Transverse colon (tissue), 4 donors: ENCODE data around the gene SIPA1L2. TPM values are rescaled to one million over a fixed set of nuclear protein-coding genes. Genes with fewer than 3 reads are reported as not detected.
"Not testable (repeated sequence)": the region's sequence is repeated elsewhere in the genome, so short reads cannot be mapped to it uniquely, and the experiment has no call there.

Source experiments
- DNase-seq: peaks from one replicate; pipeline ENCODE4 v3.0.0-alpha.2; 2019
- H3K27ac ChIP-seq, 4 donors: fragments of 200-600 bp; sonication (generic); 2 replicates each; pipeline ENCODE4 v1.5.1; 2016 to 2018; ENCODE audit warnings: inconsistent platforms in 4 of 4
- H3K27me3 ChIP-seq: fragments of 200-600 bp; sonication (generic); 2 replicates; pipeline ENCODE4 v1.5.1; 2017; ENCODE audit warnings: inconsistent platforms
- H3K36me3 ChIP-seq, 4 donors: fragments of 200-600 bp; sonication (generic); 2 replicates each; pipeline ENCODE4 v1.5.1; 2017 to 2019; ENCODE audit warnings: inconsistent platforms in 4 of 4
- H3K4me1 ChIP-seq, 4 donors: fragments of 200-600 bp; sonication (generic); 2 replicates each; pipeline ENCODE4 v1.5.1; 2017 to 2020; ENCODE audit warnings: inconsistent platforms in 4 of 4
- H3K4me3 ChIP-seq, 4 donors: fragments of 200-600 bp; sonication (generic); 1 replicate in 1 of 4; 2 replicates in 3 of 4; pipeline versions ENCODE4 v1.5.1 to v1.6.1; 2017 to 2019; ENCODE audit warnings: inconsistent platforms in 4 of 4
- H3K9me3 ChIP-seq, 2 donors: fragments of 200-600 bp; sonication (generic); 2 replicates each; pipeline ENCODE4 v1.5.1; 2017 to 2019; ENCODE audit warnings: inconsistent platforms in 2 of 2
- CTCF ChIP-seq, 5 experiments: fragments of 200-600 bp in 3 of 5; fragments of 450-650 bp in 2 of 5; sonication (generic) in 3 of 5; IDR thresholded peaks; 1 replicate in 2 of 5; 2 replicates in 3 of 5; pipeline ENCODE4 v1.5.1; 2016 to 2017; ENCODE audit warnings: antibody characterized with exemption in 5 of 5, inconsistent platforms in 3 of 5, mild to moderate bottlenecking in 2 of 5, moderate library complexity in 1 of 5
- EP300 ChIP-seq: sonication (generic); formaldehyde crosslinking; IDR thresholded peaks from one replicate; pipeline ENCODE4 v1.6.1; 2017; ENCODE audit warnings: antibody characterized with exemption, low read depth
- POLR2A ChIP-seq: fragments of 450-650 bp; IDR thresholded peaks from one replicate; pipeline ENCODE4 v1.6.1; 2016; ENCODE audit warnings: antibody characterized with exemption, mild to moderate bottlenecking, moderate library complexity
- POLR2AphosphoS5 ChIP-seq, 3 donors: sonication (generic); formaldehyde crosslinking; IDR thresholded peaks; one replicate each; pipeline ENCODE4 v1.6.1; 2016; ENCODE audit warnings: antibody characterized with exemption in 3 of 3
- WGBS, 2 donors: methylation state at CpG; one replicate each; pipeline ENCODE4 v1.1.5; 2018; ENCODE audit warnings: low coverage in 1 of 2; 5-methylcytosine and 5-hydroxymethylcytosine counted together
- in situ Hi-C, 4 donors: fragments of 200-750 bp; cut with MboI; loops; one replicate each; pipeline versions ENCODE4 v1.15.0 to v1.15.1; 2017; ENCODE audit warnings: low sequenced_read_pairs in 3 of 4, low pct_ligation_motif_present in 1 of 4, low pct_unique_long_range_greater_than_20kb in 1 of 4
- intact Hi-C: fragments of 100-400 bp; cut with DNase I; formaldehyde crosslinking; loops from one replicate; pipeline ENCODE4 v1.15.1; 2023; ENCODE audit warnings: low total_unique reads
- total RNA-seq, 4 donors: library from RNA; depleted of rRNA; stranded (reverse); fragments of >200 nt; gene quantifications; one replicate each; pipeline ENCODE4 v1.1.0, GENCODE V29; 2016

The SIPA1L2 gene
- total RNA-seq, 4 donors from 2014 or later = 63.0 to 144 (median 97.8) TPM

GRCh38 chr1:232614811-232615210, 15.1 kb downstream of the SIPA1L2 start:
- Histone ChIP-seq H3K9me3 (no peaks in the 10 kb centered on the region), H3K4me1 (peaks cover 10 to 54% (median 20%) of the 10 kb centered on the region in 4 donors), H3K36me3 (no peaks in the 10 kb centered on the region), H3K27me3 (no peaks in the 10 kb centered on the region), H3K27ac (no peak overlapping the region), H3K4me3 (no peak overlapping the region)
- no peak for DNase-seq
- intact Hi-C loops (no loop called here), in situ Hi-C loops (loop anchor here in 1 of 4 donors (25.0 kb wide), 1 partner anchor 753 kb away; no protein-coding TSS in a partner anchor)
- no peak for TF ChIP-seq EP300
- no peak for TF ChIP-seq POLR2A
- no peak for TF ChIP-seq CTCF (IDR thresholded peaks at IDR 0.05)
- no peak for TF ChIP-seq POLR2AphosphoS5 (IDR thresholded peaks at IDR 0.05)

- Histone ChIP-seq H3K9me3 (no peaks in the 10 kb centered on the region), H3K4me1 (peaks cover 8 to 45% (median 16%) of the 10 kb centered on the region in 4 donors), H3K4me3 (no peak overlapping the region), H3K36me3 (no peaks in the 10 kb centered on the region), H3K27ac (no peak overlapping the region), H3K27me3 (no peaks in the 10 kb centered on the region)
- no peak for TF ChIP-seq CTCF (IDR thresholded peaks at IDR 0.05)
- TF ChIP-seq POLR2AphosphoS5 (IDR thresholded peaks at IDR 0.05) = no peak
- no peak for TF ChIP-seq POLR2A
- no peak for TF ChIP-seq EP300
- WGBS, 2 donors = 54 to 59% methylated on average over 5 of the region's 5 CpGs
- intact Hi-C loops = no loop called here
- DNase-seq = no peak
- in situ Hi-C loops = loop anchor here in 1 of 4 donors (25.0 kb wide), 1 partner anchor 752 kb away; no protein-coding TSS in a partner anchor
Observed at GRCh38 chr1:232613752-232614381, 16.1 kb downstream of the SIPA1L2 start.

- in situ Hi-C loops = loop anchor here in 1 of 4 donors (25.0 kb wide), 1 partner anchor 751 kb away; no protein-coding TSS in a partner anchor
- H3K9me3 ChIP-seq, H3K36me3 ChIP-seq, H3K27me3 ChIP-seq, DNase-seq, intact Hi-C loops, H3K27ac ChIP-seq, H3K4me3 ChIP-seq: not testable (repeated sequence)
- 82 to 85% methylated on average over 6 to 7 of the region's 7 CpGs for WGBS, 2 donors
- H3K4me1 ChIP-seq = peaks cover 8 to 45% (median 16%) of the 10 kb centered on the region in 4 donors
Observed at GRCh38 chr1:232612836-232613235, 17.1 kb downstream of the SIPA1L2 start.

- Histone ChIP-seq H3K9me3 (no peaks in the 10 kb centered on the region), H3K27me3 (no peaks in the 10 kb centered on the region), H3K36me3 (no peaks in the 10 kb centered on the region), H3K4me3 (no peak overlapping the region), H3K4me1 (peaks cover 8 to 39% (median 16%) of the 10 kb centered on the region in 4 donors), H3K27ac (no peak overlapping the region)
- DNase-seq = no peak
- WGBS, 2 donors = 92% methylated on average over 7 of the region's 7 CpGs; no CpG with 5 or more reads in 1 of the 2 donors
- TF ChIP-seq POLR2AphosphoS5 (IDR thresholded peaks at IDR 0.05) (no peak), POLR2A (no peak)
- in situ Hi-C loops (loop anchor here in 1 of 4 donors (25.0 kb wide), 1 partner anchor 750 kb away; no protein-coding TSS in a partner anchor), intact Hi-C loops (no loop called here)
Observed at GRCh38 chr1:232611834-232612233, 18.1 kb downstream of the SIPA1L2 start.

GRCh38 chr1:232610902-232611745, 18.8 kb downstream of the SIPA1L2 start:
- DNase-seq, H3K27ac ChIP-seq: not testable (repeated sequence)
- 77 to 78% methylated on average over 11 of the region's 11 CpGs for WGBS, 2 donors

More at GRCh38 chr1:232610902-232611745, 18.8 kb downstream of the SIPA1L2 start:
- in situ Hi-C loops = loop anchor here in 1 of 4 donors (25.0 kb wide), 1 partner anchor 749 kb away; no protein-coding TSS in a partner anchor
- H3K9me3 ChIP-seq, H3K27me3 ChIP-seq, intact Hi-C loops, H3K36me3 ChIP-seq, H3K4me3 ChIP-seq: not testable (repeated sequence)
- H3K4me1 ChIP-seq = peaks cover 8 to 33% (median 14%) of the 10 kb centered on the region in 4 donors
